HG03108 (cell line): ENCODE data around the gene HAO2.
"Not testable (repeated sequence)": the region's sequence is repeated elsewhere in the genome, so short reads cannot be mapped to it uniquely, and the experiment has no call there.

Experiments
- ATAC-seq: cut with Tn5 transposase; IDR thresholded peaks from one replicate; pipeline ENCODE4 v1.9.1; 2021; ENCODE audit warnings: moderate library complexity; ENCODE audit not compliant: unreplicated experiment

The HAO2 gene

GRCh38 chr1:119376594-119376993 is 8.0 kb downstream of the HAO2 start:
- no peak for ATAC-seq

GRCh38 chr1:119377594-119377993 is 9.0 kb downstream of the HAO2 start:
- ATAC-seq, result not testable (repeated sequence)

DNA sequence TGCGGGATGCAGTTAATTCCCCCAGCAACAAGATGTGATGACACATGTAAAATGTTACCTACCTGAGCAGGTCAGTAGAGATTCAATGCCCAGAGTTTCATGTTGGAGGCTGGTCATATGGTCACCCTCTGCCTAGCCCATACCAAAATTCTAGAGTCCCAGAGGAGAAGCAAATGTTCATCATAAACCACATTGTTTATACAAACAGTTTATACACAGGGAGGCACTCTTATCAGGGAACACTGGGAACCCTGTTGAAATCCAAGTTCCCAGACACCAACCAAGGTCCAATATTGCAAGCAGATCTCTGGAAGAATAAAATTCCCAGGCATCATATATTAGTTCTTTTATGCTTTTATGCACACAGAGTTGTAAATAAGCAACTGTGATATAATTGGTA is 10.5 kb downstream of the HAO2 start:
- ATAC-seq, result no peak

GRCh38 chr1:119380304-119380703 is 11.7 kb downstream of the HAO2 start:
- no peak for ATAC-seq

GRCh38 chr1:119380983-119381662 is 12.5 kb downstream of the HAO2 start:
- ATAC-seq, result no peak

GRCh38 chr1:119384591-119384990 is 16.0 kb downstream of the HAO2 start:
- ATAC-seq, result no peak

DNA sequence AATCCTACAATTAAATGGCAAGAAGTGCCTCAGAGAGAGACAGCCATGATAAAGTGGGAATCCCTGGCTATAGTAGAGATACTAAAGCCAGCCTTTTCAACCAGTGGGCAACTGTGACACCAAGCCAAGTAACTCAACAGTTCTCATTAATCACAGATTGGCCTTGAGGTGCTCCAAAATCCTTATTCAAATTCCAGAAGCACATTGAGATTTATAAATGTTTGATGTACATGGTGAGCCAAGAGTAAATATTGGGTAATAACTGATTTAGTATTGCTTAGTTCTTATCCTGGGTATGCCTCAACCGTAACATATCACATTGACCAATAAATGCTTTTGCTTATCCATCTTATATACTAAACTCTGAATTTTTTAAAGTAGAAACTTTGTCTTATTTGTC is 17.1 kb downstream of the HAO2 start:
- no peak for ATAC-seq

- ATAC-seq, result no peak
Measured at GRCh38 chr1:119387858-119388257, 19.3 kb downstream of the HAO2 start.

- no peak for ATAC-seq
Measured at GRCh38 chr1:119388450-119388849, 19.9 kb downstream of the HAO2 start.

DNA sequence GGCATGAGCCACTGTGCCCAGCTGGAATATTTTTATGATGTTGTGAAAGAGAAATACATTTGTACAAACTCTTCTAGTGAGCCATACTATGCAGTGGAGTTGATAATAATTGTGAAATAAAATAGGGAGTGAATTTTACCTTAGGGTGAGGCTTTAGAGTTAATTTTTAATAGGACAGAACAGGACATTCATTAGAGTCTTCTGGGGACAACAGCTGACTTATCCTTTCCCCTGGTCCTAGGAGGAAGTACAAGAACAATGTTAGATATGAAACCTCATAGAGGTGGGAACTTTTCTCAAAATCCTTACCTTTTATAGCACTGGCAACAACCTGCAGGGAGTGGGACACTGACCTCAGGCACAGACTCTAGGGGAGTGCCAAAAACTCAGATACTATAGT is 21.9 kb downstream of the HAO2 start:
- ATAC-seq, result no peak

DNA sequence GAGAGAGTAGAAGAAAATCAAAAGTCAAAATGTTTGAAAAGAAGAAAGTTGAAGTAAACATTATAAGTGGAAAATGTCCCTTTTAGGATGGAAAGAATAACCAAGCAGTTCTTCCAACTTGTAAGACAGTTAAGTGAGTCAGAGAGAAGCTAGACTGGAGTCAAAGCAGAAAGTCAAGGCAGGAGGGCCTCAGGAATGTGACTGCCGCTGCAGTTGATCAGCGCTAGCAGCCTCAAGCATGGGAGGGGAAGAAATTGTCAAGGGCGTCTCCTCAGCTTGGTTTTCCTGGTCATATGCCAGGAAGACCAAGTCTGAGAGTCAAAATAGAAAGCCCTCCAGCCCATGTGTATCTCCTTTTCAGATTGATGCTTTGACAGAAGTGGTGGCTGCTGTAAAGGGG is 23.2 kb downstream of the HAO2 start:
- ATAC-seq, result no peak

DNA sequence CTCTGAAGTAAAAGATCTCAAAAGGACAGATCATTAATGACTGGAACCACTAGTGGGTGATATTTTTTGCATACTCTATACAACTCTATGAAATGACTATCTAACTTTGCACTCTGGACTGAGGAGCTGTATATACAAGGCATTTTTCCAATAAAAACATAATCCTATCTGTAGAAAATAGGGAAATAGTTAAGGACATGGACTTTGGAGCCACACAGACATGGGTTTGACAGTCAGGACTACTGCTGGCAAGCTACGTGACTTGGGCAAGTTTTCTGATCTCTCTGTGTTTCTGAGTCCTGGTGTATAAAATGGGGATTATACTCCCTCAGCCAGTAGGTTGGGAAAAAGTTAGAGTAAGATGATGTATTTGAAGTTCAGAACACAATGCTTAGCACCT is 25.5 kb downstream of the HAO2 start:
- no peak for ATAC-seq

- no peak for ATAC-seq
Measured at GRCh38 chr1:119396982-119397381, 28.4 kb downstream of the HAO2 start.

- ATAC-seq, result no peak
Measured at GRCh38 chr1:119397986-119398385, 29.4 kb downstream of the HAO2 start.

DNA sequence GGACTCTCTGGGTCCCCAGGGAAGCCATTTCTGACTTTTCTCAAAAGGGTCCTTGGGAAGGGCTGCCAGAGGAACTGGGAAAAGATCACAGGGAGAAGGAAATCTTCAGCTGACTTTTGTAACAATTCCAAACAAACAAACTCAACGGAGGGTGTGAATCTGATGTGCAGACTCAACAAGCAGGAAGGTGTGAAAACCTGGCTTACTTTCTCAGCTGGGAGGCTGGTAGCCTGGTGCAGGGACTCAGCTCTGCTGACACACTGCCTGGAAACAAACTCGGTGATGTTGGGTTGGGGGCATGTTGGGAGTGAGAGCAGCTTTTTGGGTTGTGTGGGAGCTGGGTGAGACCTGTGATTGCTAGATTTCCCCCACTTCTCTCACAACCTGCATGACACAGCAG is 36.2 kb downstream of the HAO2 start:
- no peak for ATAC-seq

DNA sequence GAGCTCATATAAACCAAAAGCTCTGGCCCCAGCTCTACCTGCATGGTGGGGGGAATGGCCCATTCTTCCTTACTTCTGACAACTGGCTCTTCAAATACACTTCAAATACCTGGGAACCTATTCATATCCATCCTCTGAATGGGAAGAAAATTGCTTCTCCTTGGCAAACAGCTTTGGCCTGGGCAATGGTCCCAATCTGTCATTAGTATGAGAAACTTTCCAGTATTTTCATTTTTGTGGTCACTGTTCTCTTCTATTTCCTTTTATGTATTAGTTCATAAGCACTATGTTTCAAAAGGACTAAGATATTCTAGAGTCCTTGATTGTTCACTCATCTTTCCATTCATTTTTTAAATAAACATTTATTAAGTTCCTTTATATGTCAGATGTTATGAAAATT is 41.1 kb downstream of the HAO2 start:
- no peak for ATAC-seq

GRCh38 chr1:119410961-119411360 is 42.4 kb downstream of the HAO2 start:
- ATAC-seq, result no peak

DNA sequence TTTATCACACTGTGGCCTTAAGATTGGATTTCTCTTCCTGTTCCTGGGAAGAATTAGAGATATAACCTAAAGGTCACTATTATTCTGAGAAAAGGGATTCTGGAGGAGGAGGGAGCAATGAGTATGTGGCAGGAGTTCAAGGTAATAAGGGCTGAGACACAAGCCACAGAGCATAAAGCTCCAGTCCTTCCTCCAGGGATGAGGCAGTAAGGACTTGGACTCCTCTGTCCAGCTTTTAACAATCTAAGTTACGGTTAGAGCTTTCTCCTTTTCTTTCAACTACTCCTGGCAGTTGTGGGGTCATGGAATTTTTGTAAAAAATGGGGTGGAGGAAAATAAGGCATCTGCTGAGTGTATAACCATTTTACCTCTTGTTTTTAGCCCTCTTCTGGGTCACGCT is 46.4 kb downstream of the HAO2 start, which contains the start of gene HSD3B2:
Gene HSD3B2 (plus strand): TSS at position 201 of the 400 bp plus-strand sequence. CDS start 270 bp downstream, outside the sequence.
- no peak for ATAC-seq

DNA sequence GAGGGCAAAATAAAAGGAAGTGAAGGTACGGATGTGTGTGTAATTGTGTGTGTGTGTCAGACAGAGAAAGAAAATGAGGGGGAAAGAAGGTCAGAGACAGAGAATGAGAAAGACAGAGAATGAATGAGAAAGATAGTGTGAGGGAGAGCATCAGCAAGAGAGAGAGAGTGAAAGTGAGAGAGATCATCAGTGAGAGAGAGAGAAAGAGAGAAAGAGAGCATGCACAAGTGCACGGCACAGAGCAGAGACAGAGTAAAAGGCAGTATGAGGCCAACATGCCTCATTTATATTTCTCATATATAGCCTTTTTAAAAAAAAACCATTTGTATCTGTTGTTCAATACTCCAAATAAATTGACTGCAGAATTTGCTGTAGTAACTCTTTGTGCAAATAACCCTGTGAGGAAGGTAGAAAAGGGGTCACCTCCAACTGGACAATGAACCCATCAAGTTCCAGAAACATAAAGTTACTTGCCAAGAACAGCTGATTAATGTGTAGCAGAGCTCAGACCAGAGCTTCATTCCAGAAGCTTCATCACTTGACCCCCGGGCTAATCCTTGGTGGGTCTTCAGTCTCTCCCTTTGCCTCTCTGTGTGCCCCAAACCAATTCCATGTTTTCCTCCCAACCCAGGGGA is 47.5 kb downstream of the HAO2 start:
- no peak for ATAC-seq

- no peak for ATAC-seq
Measured at GRCh38 chr1:119419109-119419508, 50.5 kb downstream of the HAO2 start.

DNA sequence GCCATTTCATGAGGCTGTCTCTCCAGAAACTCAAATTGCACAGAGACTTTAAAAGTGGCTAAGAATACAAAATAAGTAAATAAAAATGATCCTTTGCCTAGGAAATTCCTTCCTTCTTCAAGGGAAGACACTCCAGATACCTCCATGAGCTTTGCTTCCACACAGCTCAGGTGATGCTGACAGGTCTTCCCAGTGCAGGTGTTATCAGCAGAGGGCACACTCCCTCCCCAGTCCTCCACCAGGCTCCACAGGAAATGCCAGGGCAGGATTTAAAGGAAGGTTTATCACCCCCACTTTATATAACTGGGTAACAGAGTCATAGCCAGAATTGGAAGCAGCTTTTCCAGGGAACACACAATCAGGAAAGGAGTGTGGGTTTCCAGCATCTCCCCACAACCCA is 52.1 kb downstream of the HAO2 start:
- no peak for ATAC-seq

GRCh38 chr1:119422631-119423030 is 54.0 kb downstream of the HAO2 start:
- ATAC-seq, result no peak

DNA sequence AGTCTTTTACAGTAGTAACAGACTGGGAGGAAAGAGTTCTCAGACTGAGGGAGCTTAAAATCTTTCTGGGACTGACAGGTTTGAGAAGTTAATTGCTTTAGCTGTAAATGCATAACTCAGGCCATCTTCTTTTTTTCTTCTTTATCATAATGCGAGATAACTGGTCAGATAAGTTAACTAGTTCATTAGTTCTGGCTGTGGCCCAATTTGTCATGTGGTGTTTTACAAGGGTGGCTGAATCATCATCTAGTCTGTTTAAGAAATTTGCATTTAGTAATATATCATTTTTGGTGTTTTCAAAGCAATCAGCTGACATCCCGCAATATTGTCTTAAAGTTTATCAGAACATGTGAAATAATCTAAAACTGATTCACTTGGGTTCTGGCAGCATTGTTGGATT is 60.4 kb downstream of the HAO2 start:
- no peak for ATAC-seq
